HepG2 (cell line): ENCODE results near the gene TAMALIN. TPM values are rescaled to one million over a fixed set of nuclear protein-coding genes. Genes with fewer than 3 reads are reported as not detected.

Experiments used
- ARNTL ChIP-seq: sonication (generic); formaldehyde crosslinking; IDR thresholded peaks from 2 replicates; pipeline ENCODE4 v1.4.0; 2020; ENCODE audit warnings: mild to moderate bottlenecking, missing genetic modification reagents
- DNMT3B ChIP-seq: conservative IDR thresholded peaks from 2 replicates; pipeline ENCODE4 v1.6.1; 2016; ENCODE audit warnings: missing biosample characterization, control low read depth
- ESRRA ChIP-seq: sonication (generic); formaldehyde crosslinking; IDR thresholded peaks from 2 replicates; pipeline ENCODE4 v1.5.1; 2020; ENCODE audit warnings: mild to moderate bottlenecking, low read depth, missing genetic modification reagents
- ETV6 ChIP-seq: sonication (generic); formaldehyde crosslinking; conservative IDR thresholded peaks from 2 replicates; pipeline ENCODE4 v1.4.0; 2020; ENCODE audit warnings: missing genetic modification reagents
- JUND ChIP-seq: sonication (generic); formaldehyde crosslinking; IDR thresholded peaks from 2 replicates; pipeline ENCODE4 v1.8.0; 2022; ENCODE audit warnings: mild to moderate bottlenecking, missing genetic modification reagents
- KLF12 ChIP-seq: sonication (generic); formaldehyde crosslinking; IDR thresholded peaks from 2 replicates; pipeline ENCODE4 v1.4.0; 2020; ENCODE audit warnings: missing genetic modification reagents, borderline replicate concordance
- SAFB2 ChIP-seq: sonication (generic); formaldehyde crosslinking; IDR thresholded peaks from 2 replicates; pipeline ENCODE4 v1.5.1; 2020; ENCODE audit warnings: missing genetic modification reagents, low read depth, mild to moderate bottlenecking, borderline replicate concordance
- SCMH1 ChIP-seq: sonication (generic); formaldehyde crosslinking; IDR thresholded peaks from 2 replicates; pipeline ENCODE4 v1.9.0; 2021; ENCODE audit warnings: missing genetic modification reagents, mild to moderate bottlenecking, borderline replicate concordance
- ZNF484 ChIP-seq: sonication (generic); formaldehyde crosslinking; IDR thresholded peaks from 2 replicates; pipeline ENCODE4 v1.5.1; 2020; ENCODE audit warnings: mild to moderate bottlenecking, low read depth, missing genetic modification reagents, borderline replicate concordance
- ZNF644 ChIP-seq: IDR thresholded peaks from 2 replicates; pipeline ENCODE4 v1.6.1; 2016; ENCODE audit warnings: low read depth
- ZNF674 ChIP-seq: sonication (generic); formaldehyde crosslinking; IDR thresholded peaks from 2 replicates; pipeline ENCODE4 v1.5.0; 2020; ENCODE audit warnings: low read depth, mild to moderate bottlenecking, missing genetic modification reagents
- ZNF83 ChIP-seq: sonication (generic); formaldehyde crosslinking; IDR thresholded peaks from 2 replicates; pipeline ENCODE4 v1.4.0; 2020; ENCODE audit warnings: missing genetic modification reagents, mild to moderate bottlenecking, borderline replicate concordance
- polyA plus RNA-seq, 8 experiments: library from polyadenylated mRNA; depleted of rRNA in 3 of 8; stranded (reverse) in 7 of 8; unstranded in 1 of 8; fragments of >200 nt; fragmentation: Illumina TruSeq in 4 of 8; extraction: Trizol in 4 of 8; gene quantifications; 2 replicates each; pipeline versions ENCODE4 v1.2.1 to v1.2.3, GENCODE V29; 2011 to 2016; ENCODE audit warnings: low read depth in 4 of 8, missing spikeins in 1 of 8, mixed read lengths in 1 of 8; ENCODE audit not compliant: insufficient read depth in 1 of 8
- total RNA-seq, 5 experiments: library from RNA; depleted of rRNA; stranded (reverse); fragments of >200 nt; fragmentation: Illumina TruSeq; extraction: Trizol; gene quantifications; 2 replicates each; pipeline ENCODE4 v1.2.3, GENCODE V29; 2016; ENCODE audit warnings: low read depth in 1 of 5
- TF ChIP-seq, protein P1 (sequence below): sonication (generic); formaldehyde crosslinking; IDR thresholded peaks from 2 replicates; pipeline ENCODE4 v1.5.0; 2020; ENCODE audit warnings: missing genetic modification reagents
- TF ChIP-seq, protein P2 (sequence below): sonication (generic); formaldehyde crosslinking; IDR thresholded peaks from 2 replicates; pipeline ENCODE4 v1.5.0; 2020; ENCODE audit warnings: mild to moderate bottlenecking, missing genetic modification reagents
- TF ChIP-seq, protein P3 (sequence below): sonication (generic); formaldehyde crosslinking; IDR thresholded peaks from 2 replicates; pipeline ENCODE4 v1.4.0; 2020; ENCODE audit warnings: missing genetic modification reagents
- TF ChIP-seq, protein P4 (sequence below): sonication (generic); formaldehyde crosslinking; IDR thresholded peaks from 2 replicates; pipeline ENCODE4 v1.8.0; 2022; ENCODE audit warnings: missing genetic modification reagents, mild to moderate bottlenecking, inconsistent platforms, borderline replicate concordance
- TF ChIP-seq, protein P5 (sequence below): IDR thresholded peaks from 2 replicates; pipeline ENCODE4 v1.6.1; 2018; ENCODE audit warnings: missing genetic modification reagents, mild to moderate bottlenecking, missing compliant biosample characterization
- TF ChIP-seq, protein P6 (sequence below): sonication (generic); formaldehyde crosslinking; IDR thresholded peaks from 2 replicates; pipeline ENCODE4 v1.5.0; 2020; ENCODE audit warnings: mild to moderate bottlenecking, missing genetic modification reagents

TAMALIN gene
- total and polyA plus RNA-seq, 2 of the 13 experiments (the other 11 are each of a cell fraction or from before 2014, with no cell fraction given) = 2.9 to 10.9 TPM

DNA sequence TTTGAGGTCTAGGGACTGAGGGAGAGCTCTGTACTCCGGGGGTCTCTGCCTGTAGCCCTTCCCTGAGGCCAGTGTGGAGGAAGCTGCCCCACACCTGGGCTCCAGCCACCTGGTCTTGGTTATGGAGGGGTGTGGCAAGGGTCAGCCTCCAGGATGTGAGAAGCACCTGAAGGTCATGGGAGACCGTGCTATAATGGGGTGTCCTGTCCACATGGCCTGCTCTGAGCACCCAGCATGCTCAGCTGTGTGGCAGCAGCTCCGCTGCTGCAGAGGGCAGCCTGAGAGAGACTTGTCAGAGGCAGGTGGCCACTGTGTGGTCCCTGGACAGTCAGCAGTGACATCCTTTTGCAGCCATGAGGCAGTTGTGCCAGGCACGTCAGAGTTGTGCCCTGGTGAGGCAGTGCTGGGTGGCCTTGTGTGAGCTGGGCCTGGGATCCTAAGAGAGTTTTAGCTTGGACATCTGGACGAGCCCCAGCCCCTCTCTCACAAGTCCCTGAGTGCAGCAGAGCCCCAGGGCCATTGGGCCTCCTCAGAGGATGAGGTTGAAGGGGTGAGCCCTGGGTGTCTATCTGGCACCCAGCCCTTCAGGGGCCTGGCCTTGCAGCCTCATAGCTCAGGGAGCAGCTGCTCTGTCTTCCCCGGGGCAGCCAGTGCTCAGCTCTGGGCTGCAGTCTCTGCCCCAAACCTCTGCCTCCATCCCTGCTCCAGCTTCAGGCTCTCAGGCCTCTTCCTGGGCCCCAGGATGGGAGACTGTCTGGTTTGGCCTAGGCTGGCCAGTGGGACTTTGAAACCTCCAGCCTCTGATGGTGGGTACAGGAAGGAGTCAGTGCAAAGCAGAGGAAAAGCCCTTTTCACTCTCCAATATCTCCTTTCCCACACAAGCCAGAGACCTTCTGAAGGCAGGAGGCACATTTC lies 55.7 kb downstream of the TAMALIN start (continued):
- TF ChIP-seq ESRRA (CRISPR knock-in tag) (no peak), SAFB2 (CRISPR knock-in tag) (no peak), JUND (CRISPR knock-in tag) (no peak), SCMH1 (CRISPR knock-in tag) (no peak), ZNF484 (no peak), DNMT3B (CRISPR knock-in tag) (no peak), ARNTL (peak; percentile 50; the same call in 1 of the 2 replicates), ZNF674 (CRISPR knock-in tag) (no peak), KLF12 (CRISPR knock-in tag) (no peak), ZNF644 (CRISPR knock-in tag) (no peak), ZNF83 (no peak), ETV6 (CRISPR knock-in tag) (0 out of 2 replicates have a peak, but pooled peaks have one; percentile 10)
- TF ChIP-seq, protein P1, sequence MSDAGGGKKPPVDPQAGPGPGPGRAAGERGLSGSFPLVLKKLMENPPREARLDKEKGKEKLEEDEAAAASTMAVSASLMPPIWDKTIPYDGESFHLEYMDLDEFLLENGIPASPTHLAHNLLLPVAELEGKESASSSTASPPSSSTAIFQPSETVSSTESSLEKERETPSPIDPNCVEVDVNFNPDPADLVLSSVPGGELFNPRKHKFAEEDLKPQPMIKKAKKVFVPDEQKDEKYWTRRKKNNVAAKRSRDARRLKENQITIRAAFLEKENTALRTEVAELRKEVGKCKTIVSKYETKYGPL = no peak
- TF ChIP-seq, protein P2, sequence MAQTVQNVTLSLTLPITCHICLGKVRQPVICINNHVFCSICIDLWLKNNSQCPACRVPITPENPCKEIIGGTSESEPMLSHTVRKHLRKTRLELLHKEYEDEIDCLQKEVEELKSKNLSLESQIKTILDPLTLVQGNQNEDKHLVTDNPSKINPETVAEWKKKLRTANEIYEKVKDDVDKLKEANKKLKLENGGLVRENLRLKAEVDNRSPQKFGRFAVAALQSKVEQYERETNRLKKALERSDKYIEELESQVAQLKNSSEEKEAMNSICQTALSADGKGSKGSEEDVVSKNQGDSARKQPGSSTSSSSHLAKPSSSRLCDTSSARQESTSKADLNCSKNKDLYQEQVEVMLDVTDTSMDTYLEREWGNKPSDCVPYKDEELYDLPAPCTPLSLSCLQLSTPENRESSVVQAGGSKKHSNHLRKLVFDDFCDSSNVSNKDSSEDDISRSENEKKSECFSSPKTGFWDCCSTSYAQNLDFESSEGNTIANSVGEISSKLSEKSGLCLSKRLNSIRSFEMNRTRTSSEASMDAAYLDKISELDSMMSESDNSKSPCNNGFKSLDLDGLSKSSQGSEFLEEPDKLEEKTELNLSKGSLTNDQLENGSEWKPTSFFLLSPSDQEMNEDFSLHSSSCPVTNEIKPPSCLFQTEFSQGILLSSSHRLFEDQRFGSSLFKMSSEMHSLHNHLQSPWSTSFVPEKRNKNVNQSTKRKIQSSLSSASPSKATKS (CRISPR knock-in tag) = no peak
- TF ChIP-seq, protein P3, sequence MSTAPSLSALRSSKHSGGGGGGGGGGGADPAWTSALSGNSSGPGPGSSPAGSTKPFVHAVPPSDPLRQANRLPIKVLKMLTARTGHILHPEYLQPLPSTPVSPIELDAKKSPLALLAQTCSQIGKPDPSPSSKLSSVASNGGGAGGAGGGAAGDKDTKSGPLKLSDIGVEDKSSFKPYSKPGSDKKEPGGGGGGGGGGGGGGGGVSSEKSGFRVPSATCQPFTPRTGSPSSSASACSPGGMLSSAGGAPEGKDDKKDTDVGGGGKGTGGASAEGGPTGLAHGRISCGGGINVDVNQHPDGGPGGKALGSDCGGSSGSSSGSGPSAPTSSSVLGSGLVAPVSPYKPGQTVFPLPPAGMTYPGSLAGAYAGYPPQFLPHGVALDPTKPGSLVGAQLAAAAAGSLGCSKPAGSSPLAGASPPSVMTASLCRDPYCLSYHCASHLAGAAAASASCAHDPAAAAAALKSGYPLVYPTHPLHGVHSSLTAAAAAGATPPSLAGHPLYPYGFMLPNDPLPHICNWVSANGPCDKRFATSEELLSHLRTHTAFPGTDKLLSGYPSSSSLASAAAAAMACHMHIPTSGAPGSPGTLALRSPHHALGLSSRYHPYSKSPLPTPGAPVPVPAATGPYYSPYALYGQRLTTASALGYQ = no peak
- TF ChIP-seq, protein P4, sequence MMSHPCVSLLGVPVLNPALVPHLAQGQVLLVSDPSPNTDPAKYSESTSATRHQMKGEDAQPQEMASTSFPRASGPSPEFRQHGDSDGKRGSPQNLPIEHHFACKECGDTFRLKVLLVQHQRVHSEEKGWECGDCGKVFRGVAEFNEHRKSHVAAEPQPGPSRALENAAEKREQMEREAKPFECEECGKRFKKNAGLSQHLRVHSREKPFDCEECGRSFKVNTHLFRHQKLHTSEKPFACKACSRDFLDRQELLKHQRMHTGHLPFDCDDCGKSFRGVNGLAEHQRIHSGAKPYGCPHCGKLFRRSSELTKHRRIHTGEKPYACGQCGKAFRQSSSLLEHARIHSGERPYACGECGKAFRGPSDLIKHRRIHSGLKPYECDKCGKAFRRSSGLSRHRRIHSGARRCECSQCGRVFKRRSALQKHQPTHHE (CRISPR knock-in tag) = no peak
- TF ChIP-seq, protein P5, sequence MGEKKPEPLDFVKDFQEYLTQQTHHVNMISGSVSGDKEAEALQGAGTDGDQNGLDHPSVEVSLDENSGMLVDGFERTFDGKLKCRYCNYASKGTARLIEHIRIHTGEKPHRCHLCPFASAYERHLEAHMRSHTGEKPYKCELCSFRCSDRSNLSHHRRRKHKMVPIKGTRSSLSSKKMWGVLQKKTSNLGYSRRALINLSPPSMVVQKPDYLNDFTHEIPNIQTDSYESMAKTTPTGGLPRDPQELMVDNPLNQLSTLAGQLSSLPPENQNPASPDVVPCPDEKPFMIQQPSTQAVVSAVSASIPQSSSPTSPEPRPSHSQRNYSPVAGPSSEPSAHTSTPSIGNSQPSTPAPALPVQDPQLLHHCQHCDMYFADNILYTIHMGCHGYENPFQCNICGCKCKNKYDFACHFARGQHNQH (CRISPR knock-in tag) = no peak
- TF ChIP-seq, protein P6, sequence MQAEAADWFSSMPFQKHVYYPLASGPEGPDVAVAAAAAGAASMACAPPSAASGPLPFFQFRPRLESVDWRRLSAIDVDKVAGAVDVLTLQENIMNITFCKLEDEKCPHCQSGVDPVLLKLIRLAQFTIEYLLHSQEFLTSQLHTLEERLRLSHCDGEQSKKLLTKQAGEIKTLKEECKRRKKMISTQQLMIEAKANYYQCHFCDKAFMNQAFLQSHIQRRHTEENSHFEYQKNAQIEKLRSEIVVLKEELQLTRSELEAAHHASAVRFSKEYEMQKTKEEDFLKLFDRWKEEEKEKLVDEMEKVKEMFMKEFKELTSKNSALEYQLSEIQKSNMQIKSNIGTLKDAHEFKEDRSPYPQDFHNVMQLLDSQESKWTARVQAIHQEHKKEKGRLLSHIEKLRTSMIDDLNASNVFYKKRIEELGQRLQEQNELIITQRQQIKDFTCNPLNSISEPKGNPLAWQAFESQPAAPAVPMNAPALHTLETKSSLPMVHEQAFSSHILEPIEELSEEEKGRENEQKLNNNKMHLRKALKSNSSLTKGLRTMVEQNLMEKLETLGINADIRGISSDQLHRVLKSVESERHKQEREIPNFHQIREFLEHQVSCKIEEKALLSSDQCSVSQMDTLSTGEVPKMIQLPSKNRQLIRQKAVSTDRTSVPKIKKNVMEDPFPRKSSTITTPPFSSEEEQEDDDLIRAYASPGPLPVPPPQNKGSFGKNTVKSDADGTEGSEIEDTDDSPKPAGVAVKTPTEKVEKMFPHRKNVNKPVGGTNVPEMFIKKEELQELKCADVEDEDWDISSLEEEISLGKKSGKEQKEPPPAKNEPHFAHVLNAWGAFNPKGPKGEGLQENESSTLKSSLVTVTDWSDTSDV (CRISPR knock-in tag) = no peak
